Neural progenitor cell (in vitro differentiated cells): ENCODE measurements around the gene COPS8. TPM values are rescaled to one million over a fixed set of nuclear protein-coding genes. Genes with fewer than 3 reads are reported as not detected.

ENCODE experiments used
- DNase-seq: peaks from one replicate; pipeline ENCODE4 v3.0.0-alpha.2; 2016; ENCODE audit warnings: low spot score
- H2AFZ ChIP-seq: fragments of 200-600 bp; sonication (generic); replicated peaks from 2 replicates; pipeline ENCODE4 v1.6.1; 2016; ENCODE audit warnings: antibody characterized with exemption
- H3F3A ChIP-seq: fragments of 200-600 bp; sonication (generic); 2 replicates; pipeline ENCODE4 v1.6.1; 2016; ENCODE audit warnings: antibody characterized with exemption, low read depth
- H3K27ac ChIP-seq: fragments of 200-600 bp; sonication (generic); 2 replicates; pipeline ENCODE4 v1.5.1; 2016; ENCODE audit warnings: mild to moderate bottlenecking
- H3K27me3 ChIP-seq: fragments of 200-600 bp; sonication (generic); 2 replicates; pipeline ENCODE4 v1.6.1; 2016; ENCODE audit warnings: mild to moderate bottlenecking, moderate library complexity
- H3K36me3 ChIP-seq: fragments of 200-600 bp; sonication (generic); 2 replicates; pipeline ENCODE4 v1.5.1; 2016
- H3K4me1 ChIP-seq: fragments of 200-600 bp; sonication (generic); 2 replicates; pipeline ENCODE4 v1.6.1; 2016; ENCODE audit warnings: mixed run types
- H3K4me2 ChIP-seq: fragments of 200-600 bp; sonication (generic); 2 replicates; pipeline ENCODE4 v1.6.1; 2016
- H3K4me3 ChIP-seq: fragments of 200-600 bp; sonication (generic); 2 replicates; pipeline ENCODE4 v1.5.1; 2016
- H3K79me2 ChIP-seq: fragments of 200-600 bp; sonication (generic); 2 replicates; pipeline ENCODE4 v1.6.1; 2016; ENCODE audit warnings: low read depth
- H3K9ac ChIP-seq: fragments of 200-600 bp; sonication (generic); 2 replicates; pipeline ENCODE4 v1.6.1; 2016
- H3K9me3 ChIP-seq: fragments of 200-600 bp; sonication (generic); 2 replicates; pipeline ENCODE4 v1.5.1; 2016; ENCODE audit warnings: low read depth
- H4K20me1 ChIP-seq: fragments of 200-600 bp; sonication (generic); 2 replicates; pipeline ENCODE4 v1.6.1; 2016; ENCODE audit warnings: low read depth
- H3K27ac Mint-ChIP-seq: 3 replicates; pipeline ENCODE4 v1.8.0; 2021; ENCODE audit warnings: mixed read lengths
- H3K27me3 Mint-ChIP-seq: 2 replicates; pipeline ENCODE4 v1.8.0; 2022; ENCODE audit warnings: low read depth, mild to moderate bottlenecking, inconsistent platforms, moderate library complexity, mixed read lengths; ENCODE audit not compliant: insufficient read depth
- H3K36me3 Mint-ChIP-seq: 3 replicates; pipeline ENCODE4 v1.8.0; 2021; ENCODE audit warnings: mixed read lengths
- H3K4me1 Mint-ChIP-seq: 3 replicates; pipeline ENCODE4 v1.8.0; 2021; ENCODE audit warnings: mixed read lengths
- H3K4me3 Mint-ChIP-seq: 3 replicates; pipeline ENCODE4 v1.8.0; 2021; ENCODE audit warnings: mild to moderate bottlenecking, moderate library complexity, mixed read lengths
- H3K9me3 Mint-ChIP-seq: 3 replicates; pipeline ENCODE4 v1.8.0; 2020; ENCODE audit warnings: mixed read lengths
- CTCF ChIP-seq: fragments of 200-600 bp; sonication (generic); IDR thresholded peaks from 2 replicates; pipeline ENCODE4 v1.5.1; 2017; ENCODE audit warnings: antibody characterized with exemption, mild to moderate bottlenecking
- EZH2 ChIP-seq: fragments of 200-600 bp; sonication (generic); IDR thresholded peaks from 2 replicates; pipeline ENCODE4 v1.6.1; 2017; ENCODE audit warnings: antibody characterized with exemption, mild to moderate bottlenecking, moderate library complexity
- EZH2phosphoT487 ChIP-seq: fragments of 200-600 bp; sonication (generic); IDR thresholded peaks from 2 replicates; pipeline ENCODE4 v1.6.1; 2017; ENCODE audit warnings: antibody characterized with exemption
- total RNA-seq: library from RNA; depleted of rRNA; stranded (reverse); fragments of >200 nt; gene quantifications from 2 replicates; pipeline ENCODE4 v1.2.3, GENCODE V29; 2015; ENCODE audit warnings: low replicate concordance

Gene COPS8
- total RNA-seq, 1 donor from 2014 or later: 267 TPM

GRCh38 chr2:237045449-237045848, 40.2 kb upstream of the COPS8 start:
- H3K9me3 ChIP-seq: peaks cover 11% of the 10 kb centered on the region
- H3K4me1 Mint-ChIP-seq: peaks cover 13% of the 10 kb centered on the region
- H3K4me2 ChIP-seq: no peak overlapping the region
- peaks cover 13% of the 10 kb centered on the region for H3K36me3 ChIP-seq
- no peak overlapping the region for H3K27ac ChIP-seq
- no peak overlapping the region for H3K27ac Mint-ChIP-seq
- no peak for DNase-seq
- peaks cover 8% of the 10 kb centered on the region for H3F3A ChIP-seq
- H3K36me3 Mint-ChIP-seq: no peaks in the 10 kb centered on the region
- H3K9ac ChIP-seq: no peak overlapping the region
- peaks cover 22% of the 10 kb centered on the region for H3K4me1 ChIP-seq
- no peak overlapping the region for H2AFZ ChIP-seq
- peaks cover 13% of the 10 kb centered on the region for H3K9me3 Mint-ChIP-seq
- TF ChIP-seq EZH2phosphoT487: no peak
- no peak for TF ChIP-seq EZH2
- TF ChIP-seq CTCF: no peak
- no peaks in the 10 kb centered on the region for H3K27me3 ChIP-seq
- peaks cover 2% of the 10 kb centered on the region for H3K27me3 Mint-ChIP-seq
- no peaks in the 10 kb centered on the region for H4K20me1 ChIP-seq
- H3K4me3 Mint-ChIP-seq: no peak overlapping the region
- H3K4me3 ChIP-seq: no peak overlapping the region
- H3K79me2 ChIP-seq: no peaks in the 10 kb centered on the region

GRCh38 chr2:237048595-237048994, 37.1 kb upstream of the COPS8 start:
- H3K9me3 ChIP-seq: peaks cover 11% of the 10 kb centered on the region
- DNase-seq: no peak
- no peaks in the 10 kb centered on the region for H3K27me3 ChIP-seq
- H3K36me3 Mint-ChIP-seq: no peaks in the 10 kb centered on the region
- H4K20me1 ChIP-seq: no peaks in the 10 kb centered on the region
- H3F3A ChIP-seq: no peaks in the 10 kb centered on the region
- H3K36me3 ChIP-seq: peaks cover 13% of the 10 kb centered on the region
- H3K9ac ChIP-seq: no peak overlapping the region
- H3K4me1 Mint-ChIP-seq: no peaks in the 10 kb centered on the region
- no peak overlapping the region for H3K4me3 ChIP-seq
- no peak overlapping the region for H3K27ac Mint-ChIP-seq
- H3K4me3 Mint-ChIP-seq: no peak overlapping the region
- no peak overlapping the region for H3K27ac ChIP-seq
- H3K79me2 ChIP-seq: no peaks in the 10 kb centered on the region
- H3K4me1 ChIP-seq: peaks cover 7% of the 10 kb centered on the region
- no peaks in the 10 kb centered on the region for H3K27me3 Mint-ChIP-seq
- H2AFZ ChIP-seq: no peak overlapping the region
- H3K4me2 ChIP-seq: no peak overlapping the region
- peaks cover 13% of the 10 kb centered on the region for H3K9me3 Mint-ChIP-seq
- TF ChIP-seq CTCF (no peak), EZH2phosphoT487 (no peak), EZH2 (no peak)

- Histone ChIP-seq H3K4me2 (no peak overlapping the region), H3F3A (no peaks in the 10 kb centered on the region), H3K9ac (no peak overlapping the region), H3K4me3 (no peak overlapping the region), H3K27ac (no peak overlapping the region), H3K9me3 (peaks cover 11% of the 10 kb centered on the region), H3K36me3 (peaks cover 13% of the 10 kb centered on the region), H2AFZ (no peak overlapping the region), H4K20me1 (no peaks in the 10 kb centered on the region), H3K79me2 (no peaks in the 10 kb centered on the region), H3K27me3 (no peaks in the 10 kb centered on the region), H3K4me1 (no peaks in the 10 kb centered on the region)
- no peaks in the 10 kb centered on the region for H3K36me3 Mint-ChIP-seq
- H3K27me3 Mint-ChIP-seq: no peaks in the 10 kb centered on the region
- TF ChIP-seq EZH2phosphoT487: no peak
- TF ChIP-seq CTCF: no peak
- TF ChIP-seq EZH2: no peak
- no peaks in the 10 kb centered on the region for H3K4me1 Mint-ChIP-seq
- no peak overlapping the region for H3K4me3 Mint-ChIP-seq
- no peak for DNase-seq
- peaks cover 13% of the 10 kb centered on the region for H3K9me3 Mint-ChIP-seq
- H3K27ac Mint-ChIP-seq: no peak overlapping the region
These were observed 33.8 kb upstream of the COPS8 start for GRCh38 chr2:237051861-237052260.
